Mononuclear cell (primary cell): ENCODE results near the gene IL1R1. TPM values are rescaled to one million over a fixed set of nuclear protein-coding genes. Genes with fewer than 3 reads are reported as not detected.

ENCODE experiments used
- H3K27me3 ChIP-seq: 2 replicates; pipeline ENCODE4 v1.6.0; 2011; ENCODE audit warnings: low read length, control low read depth; ENCODE audit not compliant: insufficient read depth
- H3K4me1 ChIP-seq: 2 replicates; pipeline ENCODE4 v1.5.1; 2011; ENCODE audit warnings: mild to moderate bottlenecking, low read length, control low read depth; ENCODE audit not compliant: insufficient read depth
- H3K4me3 ChIP-seq: 2 replicates; pipeline ENCODE4 v1.5.1; 2011; ENCODE audit warnings: mild to moderate bottlenecking, low read length, moderate library complexity
- H3K9me3 ChIP-seq: 2 replicates; pipeline ENCODE4 v1.5.1; 2011; ENCODE audit warnings: low read depth, mild to moderate bottlenecking, control low read depth, low read length
- total RNA-seq: library from RNA; depleted of rRNA; stranded (reverse); fragments of >200 nt; gene quantifications from one replicate; pipeline ENCODE4 v1.2.3, GENCODE V29; 2012

IL1R1 gene
- total RNA-seq, 1 donor = 2.6 TPM

DNA sequence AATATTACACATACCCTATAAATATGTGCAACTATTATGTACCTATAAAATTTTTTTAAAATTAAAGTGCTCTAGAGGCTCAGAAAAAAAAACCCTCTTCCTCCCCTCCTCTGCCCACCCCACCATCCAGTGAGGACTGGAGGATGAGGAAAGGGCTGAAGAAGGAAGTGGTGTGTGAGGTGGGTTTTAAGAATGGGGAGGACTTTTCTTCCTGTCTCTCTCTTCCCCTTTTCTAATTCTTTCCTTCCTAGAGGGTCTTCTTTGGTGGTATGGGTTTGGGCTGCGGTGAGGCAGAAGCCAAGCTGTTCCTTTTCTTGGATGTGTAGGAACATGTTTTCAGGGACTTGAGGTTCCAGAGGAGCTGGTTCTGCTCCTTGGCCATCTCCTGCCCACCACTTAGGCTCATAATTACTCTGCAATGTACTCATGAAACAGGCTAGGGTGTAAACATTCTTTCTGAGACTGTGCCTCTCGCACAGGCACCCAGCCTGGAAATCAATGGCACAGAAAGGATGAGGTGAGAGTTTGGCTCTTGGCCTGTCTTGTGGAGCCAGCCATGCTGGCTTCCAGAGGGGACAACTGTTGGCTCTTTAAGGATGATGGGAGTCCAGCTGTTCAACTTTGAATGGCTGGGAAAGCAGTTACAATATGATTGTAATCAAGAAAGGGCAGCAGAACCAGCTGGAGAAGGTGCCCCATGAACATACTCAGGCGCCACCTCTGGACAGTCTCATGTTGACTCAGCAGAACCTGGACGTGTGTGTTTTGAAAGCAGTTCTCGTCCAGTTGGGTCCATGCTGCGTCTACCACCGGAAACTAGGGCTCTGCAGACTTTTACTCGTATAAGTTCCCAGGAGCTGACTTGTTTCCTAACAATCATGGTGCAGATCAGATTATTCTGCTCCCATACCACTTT, 82.5 kb downstream of the IL1R1 start:
- no peaks in the 10 kb centered on the region for H3K27me3 ChIP-seq
- no peaks in the 10 kb centered on the region for H3K9me3 ChIP-seq
- peaks cover 27% of the 10 kb centered on the region for H3K4me1 ChIP-seq

GRCh38 chr2:102226171-102226570, 83.6 kb downstream of the IL1R1 start:
- Histone ChIP-seq H3K4me3 (no peak overlapping the region), H3K4me1 (peaks cover 27% of the 10 kb centered on the region), H3K9me3 (no peaks in the 10 kb centered on the region)

More for the DNA sequence above, 82.5 kb downstream of the IL1R1 start:
- no peak overlapping the region for H3K4me3 ChIP-seq

DNA sequence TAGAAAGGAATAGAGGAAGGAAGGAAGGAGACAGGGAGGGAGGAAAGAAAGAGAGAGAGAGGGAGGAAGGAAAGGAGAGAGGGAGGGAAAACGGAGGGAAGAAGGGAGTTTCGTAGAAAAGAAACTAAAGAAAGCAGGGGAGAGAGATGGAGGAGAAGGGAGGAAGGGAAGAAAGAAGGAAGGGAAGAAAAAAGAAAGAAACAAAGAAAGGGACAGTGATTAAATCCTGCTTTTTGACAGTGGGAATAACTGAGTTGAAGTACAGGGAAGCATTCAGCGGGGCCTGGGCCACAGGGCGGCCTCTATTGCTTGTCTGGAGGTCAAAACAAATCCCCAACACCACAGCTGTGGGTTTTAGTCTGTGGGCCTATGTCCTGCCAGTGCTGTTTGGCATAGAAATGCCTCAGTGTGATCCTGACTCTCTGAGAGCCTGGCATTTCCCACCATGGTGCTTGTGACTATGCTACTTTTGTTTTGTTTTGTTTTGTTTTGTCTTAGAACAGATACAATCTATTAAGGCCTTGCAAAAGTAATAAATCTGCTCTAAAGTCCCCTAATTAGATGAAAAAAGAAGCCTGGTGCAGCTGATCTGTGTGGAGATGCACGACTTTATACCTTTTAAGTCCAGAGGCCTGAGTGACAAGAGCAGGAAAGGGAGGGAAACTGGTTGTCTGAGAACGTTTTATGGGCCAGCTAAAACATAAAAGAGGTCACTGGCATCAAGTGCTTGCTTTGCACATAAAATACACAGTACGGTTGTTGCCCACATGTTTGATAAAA, 84.3 kb downstream of the IL1R1 start:
- peaks cover 27% of the 10 kb centered on the region for H3K4me1 ChIP-seq
- no peaks in the 10 kb centered on the region for H3K9me3 ChIP-seq
- H3K27me3 ChIP-seq = no peaks in the 10 kb centered on the region
- H3K4me3 ChIP-seq = no peak overlapping the region

More at GRCh38 chr2:102226171-102226570, 83.6 kb downstream of the IL1R1 start:
- H3K27me3 ChIP-seq = no peaks in the 10 kb centered on the region

- Histone ChIP-seq H3K27me3 (no peaks in the 10 kb centered on the region), H3K9me3 (no peaks in the 10 kb centered on the region), H3K4me1 (peaks cover 27% of the 10 kb centered on the region), H3K4me3 (no peak overlapping the region)
These were observed 86.7 kb downstream of the IL1R1 start for GRCh38 chr2:102229141-102229769.

Other genes with a start within 250 kb of the IL1R1 start
- gene IL1R2, start 150.8 kb upstream of the IL1R1 start, total RNA-seq = 1.4 TPM
- gene IL1RL2, start 44.3 kb downstream of the IL1R1 start, total RNA-seq = 0.31 TPM
- gene IL1RL1, start 168.8 kb downstream of the IL1R1 start, total RNA-seq = 2.7 TPM
- gene IL18R1, start 213.1 kb downstream of the IL1R1 start, total RNA-seq = 6.5 TPM